22Rv1 (cell line): ENCODE measurements around the gene ARMC10.
"Not testable (repeated sequence)": the region's sequence is repeated elsewhere in the genome, so short reads cannot be mapped to it uniquely, and the experiment has no call there.

Source experiments
- CTCF ChIP-seq: fragments of 450-650 bp; IDR thresholded peaks from 2 replicates; pipeline ENCODE4 v1.5.1; 2017; ENCODE audit warnings: mild to moderate bottlenecking
- ZFX ChIP-seq: fragments of 450-650 bp; IDR thresholded peaks from 2 replicates; pipeline ENCODE4 v1.6.1; 2017; ENCODE audit warnings: antibody characterized with exemption, borderline replicate concordance

- TF ChIP-seq CTCF, ZFX: not testable (repeated sequence)
Observed at GRCh38 chr7:103037823-103038739, 36.9 kb upstream of the ARMC10 start.
